DND-41 (cell line): Measurements from ENCODE around the gene LCMT2.

Experiments used
- CTCF ChIP-seq: IDR thresholded peaks from 2 replicates; pipeline ENCODE4 v1.5.1; 2012; ENCODE audit warnings: borderline replicate concordance, low read length, moderate library complexity, mild to moderate bottlenecking; ENCODE audit not compliant: poor library complexity, severe bottlenecking; ENCODE audit errors: extremely low read depth
- EZH2 ChIP-seq: IDR thresholded peaks from 3 replicates; pipeline ENCODE4 v1.6.1; 2012; ENCODE audit warnings: borderline replicate concordance, low read depth, mild to moderate bottlenecking, moderate library complexity, low read length, inconsistent platforms; ENCODE audit not compliant: severe bottlenecking

- TF ChIP-seq CTCF (no peak), EZH2 (no peak)
Measured at GRCh38 chr15:43276563-43277200, 53.7 kb downstream of the LCMT2 start.
